GM18498 (cell line): ENCODE measurements around the gene PPM1E.
"Not testable (repeated sequence)": the region's sequence is repeated elsewhere in the genome, so short reads cannot be mapped to it uniquely, and the experiment has no call there.

Experiments used
- ATAC-seq: cut with Tn5 transposase; IDR thresholded peaks from one replicate; pipeline ENCODE4 v1.9.1; 2021; ENCODE audit warnings: mild to moderate bottlenecking, moderate library complexity; ENCODE audit not compliant: unreplicated experiment

Gene PPM1E

GRCh38 chr17:58944166-58944565 is 188.5 kb downstream of the PPM1E start:
- ATAC-seq = no peak

GRCh38 chr17:58947411-58947810 is 191.8 kb downstream of the PPM1E start:
- ATAC-seq = no peak

GRCh38 chr17:58947824-58948223 is 192.2 kb downstream of the PPM1E start:
- ATAC-seq = no peak

GRCh38 chr17:58954358-58954757 is 198.7 kb downstream of the PPM1E start:
- ATAC-seq = not testable (repeated sequence)

GRCh38 chr17:58956997-58957724 is 201.5 kb downstream of the PPM1E start:
- no peak for ATAC-seq

- ATAC-seq = not testable (repeated sequence)
These were observed 202.0 kb downstream of the PPM1E start for GRCh38 chr17:58957725-58958073.

- ATAC-seq = no peak
These were observed 204.4 kb downstream of the PPM1E start for GRCh38 chr17:58960068-58960467.

- ATAC-seq = no peak
These were observed 209.6 kb downstream of the PPM1E start for GRCh38 chr17:58965221-58965620.

- ATAC-seq = no peak
These were observed 210.6 kb downstream of the PPM1E start for GRCh38 chr17:58966208-58966607.

GRCh38 chr17:58968426-58969061 is 212.9 kb downstream of the PPM1E start:
- ATAC-seq = no peak

GRCh38 chr17:58969156-58969555 is 213.5 kb downstream of the PPM1E start:
- ATAC-seq = no peak

- ATAC-seq = no peak
These were observed 214.0 kb downstream of the PPM1E start for GRCh38 chr17:58969612-58970011.

- no peak for ATAC-seq
These were observed 215.2 kb downstream of the PPM1E start for GRCh38 chr17:58970609-58971450.

GRCh38 chr17:58974354-58974753 is 218.7 kb downstream of the PPM1E start:
- no peak for ATAC-seq

GRCh38 chr17:58976541-58976940 is 220.9 kb downstream of the PPM1E start:
- ATAC-seq = no peak

GRCh38 chr17:58980706-58981481 is 225.2 kb downstream of the PPM1E start:
- ATAC-seq = no peak

- no peak for ATAC-seq
These were observed 227.0 kb downstream of the PPM1E start for GRCh38 chr17:58982626-58983025.

GRCh38 chr17:58985367-58985766 is 229.7 kb downstream of the PPM1E start:
- ATAC-seq = no peak

GRCh38 chr17:58985971-58986370 is 230.3 kb downstream of the PPM1E start:
- ATAC-seq = no peak

GRCh38 chr17:58989629-58990028 is 234.0 kb downstream of the PPM1E start:
- ATAC-seq = no peak

GRCh38 chr17:58991718-58992331 is 236.2 kb downstream of the PPM1E start:
- ATAC-seq = no peak
